ENCODE measurements around the gene FYCO1. TPM values are rescaled to one million over a fixed set of nuclear protein-coding genes. Genes with fewer than 3 reads are reported as not detected.

Gene FYCO1
- total and polyA plus RNA-seq, 12 donors = 8.8 to 216 (median 143) TPM

GRCh38 chr3:46031747-46032146, 36.1 kb upstream of the FYCO1 start:
- Histone ChIP-seq H3K9me3 (peaks cover 0 to 31% (median 11%) of the 10 kb centered on the region in 11 donors), H3K27me3 (peaks cover 0 to 3% (median 0%) of the 10 kb centered on the region in 7 donors), H3K4me3 (no peak overlapping the region), H3K27ac (no peak overlapping the region), H3K4me1 (peaks cover 0 to 3% (median 0%) of the 10 kb centered on the region in 9 donors), H3K36me3 (no peaks in the 10 kb centered on the region)
- no peak for TF ChIP-seq CTCF (IDR thresholded peaks at IDR 0.05)
- intact Hi-C loops (cut with DNase I) = no loop called here
- ATAC-seq (no peak), DNase-seq (no peak)
- WGBS, 2 donors = 96 to 98% methylated on average over 2 of the region's 2 CpGs

GRCh38 chr3:46031269-46031668, 35.6 kb upstream of the FYCO1 start:
- H3K9me3 ChIP-seq = peaks cover 0 to 34% (median 11%) of the 10 kb centered on the region in 11 donors
- 71 to 91% methylated on average over 4 of the region's 4 CpGs for WGBS, 2 donors
- intact Hi-C loops (cut with DNase I) = no loop called here
- no peak overlapping the region for H3K4me3 ChIP-seq
- ATAC-seq (no peak), DNase-seq (no peak)
- no peak for TF ChIP-seq CTCF (IDR thresholded peaks at IDR 0.05)
- no peaks in the 10 kb centered on the region for H3K36me3 ChIP-seq
- H3K4me1 ChIP-seq = peaks cover 0 to 3% (median 0%) of the 10 kb centered on the region in 9 donors
- no peak overlapping the region for H3K27ac ChIP-seq
- H3K27me3 ChIP-seq = peaks cover 0 to 3% (median 0%) of the 10 kb centered on the region in 7 donors

- peaks cover 0 to 34% (median 11%) of the 10 kb centered on the region in 11 donors for H3K9me3 ChIP-seq
- peaks cover 0 to 3% (median 0%) of the 10 kb centered on the region in 9 donors for H3K4me1 ChIP-seq
- intact Hi-C loops (cut with DNase I) = no loop called here
- H3K27me3 ChIP-seq = peaks cover 0 to 3% (median 0%) of the 10 kb centered on the region in 7 donors
- DNase-seq = no peak
- H3K36me3 ChIP-seq = no peaks in the 10 kb centered on the region
- no peak for ATAC-seq
- TF ChIP-seq CTCF (IDR thresholded peaks at IDR 0.05) = no peak
- H3K27ac ChIP-seq = no peak overlapping the region
- no peak overlapping the region for H3K4me3 ChIP-seq
- WGBS, 2 donors = 89 to 90% methylated on average over 6 of the region's 6 CpGs
These were observed 35.0 kb upstream of the FYCO1 start for GRCh38 chr3:46030626-46031025.

GRCh38 chr3:46029953-46030543, 34.4 kb upstream of the FYCO1 start:
- Histone ChIP-seq H3K9me3 (peaks cover 0 to 34% (median 11%) of the 10 kb centered on the region in 11 donors), H3K36me3 (no peaks in the 10 kb centered on the region), H3K27ac (no peak overlapping the region), H3K27me3 (peaks cover 0 to 3% (median 0%) of the 10 kb centered on the region in 7 donors), H3K4me3 (no peak overlapping the region), H3K4me1 (peaks cover 0 to 3% (median 0%) of the 10 kb centered on the region in 9 donors)
- no peak for TF ChIP-seq CTCF (IDR thresholded peaks at IDR 0.05)
- DNase-seq (no peak), ATAC-seq (no peak)
- intact Hi-C loops (cut with DNase I) = no loop called here
- 80 to 89% methylated on average over 1 of the region's 1 CpG for WGBS, 2 donors
